Measurements from ENCODE around the gene SLC38A3. TPM values are rescaled to one million over a fixed set of nuclear protein-coding genes. Genes with fewer than 3 reads are reported as not detected.

Gene SLC38A3
- total and polyA plus RNA-seq, 2 experiments from 2014 or later, result 0.28 to 1.3 TPM

DNA sequence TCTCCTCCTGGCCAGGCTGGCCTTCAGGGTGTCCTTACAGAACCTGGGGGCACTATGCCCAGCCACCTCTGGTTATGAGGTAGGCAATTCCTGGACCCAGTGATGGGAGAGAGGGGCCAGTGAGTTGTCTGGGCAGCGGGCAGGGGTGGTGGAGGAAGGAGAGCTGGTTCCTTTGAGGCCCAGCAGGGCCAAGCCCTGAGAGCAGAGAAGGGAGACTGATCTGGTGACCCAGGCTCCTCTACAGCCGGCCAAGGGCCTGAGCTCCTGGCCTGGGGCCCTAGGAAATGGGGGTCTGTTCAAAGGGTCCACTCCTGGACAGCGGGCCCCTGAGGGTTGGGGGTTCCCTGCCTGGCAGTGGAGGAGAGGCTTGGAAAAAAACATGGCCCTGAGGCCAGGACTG, 7.9 kb downstream of the SLC38A3 start:
- Histone ChIP-seq H3F3A (replicated peaks; ENCODE audit: low read depth) (0 out of 2 replicates have a peak, but pooled peaks cover 2% of the 10 kb centered on the region), H3K4me2 (no peak overlapping the region), H3K4me3 (no peak overlapping the region), H3K4me1 (ENCODE audit: insufficient read depth) (no peaks in the 10 kb centered on the region), H3K27me3 (ENCODE audit: insufficient read depth) (no peaks in the 10 kb centered on the region), H3K36me3 (ENCODE audit: insufficient read depth) (no peaks in the 10 kb centered on the region), H3K27ac (ENCODE audit: low read depth) (no peak overlapping the region), H3K79me2 (replicated peaks; ENCODE audit: insufficient read depth) (no peaks in the 10 kb centered on the region), H4K20me1 (replicated peaks; ENCODE audit: insufficient read depth) (no peaks in the 10 kb centered on the region), H3K9me2 (ENCODE audit: insufficient read depth) (no peaks in the 10 kb centered on the region), H2AFZ (no peak overlapping the region)
- Mint-ChIP-seq H3K27me3 (ENCODE audit: insufficient read depth, low read depth, poor library complexity) (peaks cover 12% of the 10 kb centered on the region), H3K36me3 (ENCODE audit: low read depth) (no peaks in the 10 kb centered on the region), H3K4me3 (no peak overlapping the region), H3K27ac (no peak overlapping the region), H3K9me3 (no peaks in the 10 kb centered on the region), H3K4me1 (peaks cover 14% of the 10 kb centered on the region)
- no peak for ATAC-seq
- DNase-seq (ENCODE audit: low spot score), result no peak
- TF ChIP-seq NANOG (IDR thresholded peaks at IDR 0.05; ENCODE audit: borderline replicate concordance), result no peak
- no peak for TF ChIP-seq EZH2 (IDR thresholded peaks at IDR 0.05; ENCODE audit: low read depth, unreplicated experiment)
- TF ChIP-seq, protein P1, sequence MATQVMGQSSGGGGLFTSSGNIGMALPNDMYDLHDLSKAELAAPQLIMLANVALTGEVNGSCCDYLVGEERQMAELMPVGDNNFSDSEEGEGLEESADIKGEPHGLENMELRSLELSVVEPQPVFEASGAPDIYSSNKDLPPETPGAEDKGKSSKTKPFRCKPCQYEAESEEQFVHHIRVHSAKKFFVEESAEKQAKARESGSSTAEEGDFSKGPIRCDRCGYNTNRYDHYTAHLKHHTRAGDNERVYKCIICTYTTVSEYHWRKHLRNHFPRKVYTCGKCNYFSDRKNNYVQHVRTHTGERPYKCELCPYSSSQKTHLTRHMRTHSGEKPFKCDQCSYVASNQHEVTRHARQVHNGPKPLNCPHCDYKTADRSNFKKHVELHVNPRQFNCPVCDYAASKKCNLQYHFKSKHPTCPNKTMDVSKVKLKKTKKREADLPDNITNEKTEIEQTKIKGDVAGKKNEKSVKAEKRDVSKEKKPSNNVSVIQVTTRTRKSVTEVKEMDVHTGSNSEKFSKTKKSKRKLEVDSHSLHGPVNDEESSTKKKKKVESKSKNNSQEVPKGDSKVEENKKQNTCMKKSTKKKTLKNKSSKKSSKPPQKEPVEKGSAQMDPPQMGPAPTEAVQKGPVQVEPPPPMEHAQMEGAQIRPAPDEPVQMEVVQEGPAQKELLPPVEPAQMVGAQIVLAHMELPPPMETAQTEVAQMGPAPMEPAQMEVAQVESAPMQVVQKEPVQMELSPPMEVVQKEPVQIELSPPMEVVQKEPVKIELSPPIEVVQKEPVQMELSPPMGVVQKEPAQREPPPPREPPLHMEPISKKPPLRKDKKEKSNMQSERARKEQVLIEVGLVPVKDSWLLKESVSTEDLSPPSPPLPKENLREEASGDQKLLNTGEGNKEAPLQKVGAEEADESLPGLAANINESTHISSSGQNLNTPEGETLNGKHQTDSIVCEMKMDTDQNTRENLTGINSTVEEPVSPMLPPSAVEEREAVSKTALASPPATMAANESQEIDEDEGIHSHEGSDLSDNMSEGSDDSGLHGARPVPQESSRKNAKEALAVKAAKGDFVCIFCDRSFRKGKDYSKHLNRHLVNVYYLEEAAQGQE (IDR thresholded peaks at IDR 0.05; ENCODE audit: unreplicated experiment), result no peak
- TF ChIP-seq, protein P2, sequence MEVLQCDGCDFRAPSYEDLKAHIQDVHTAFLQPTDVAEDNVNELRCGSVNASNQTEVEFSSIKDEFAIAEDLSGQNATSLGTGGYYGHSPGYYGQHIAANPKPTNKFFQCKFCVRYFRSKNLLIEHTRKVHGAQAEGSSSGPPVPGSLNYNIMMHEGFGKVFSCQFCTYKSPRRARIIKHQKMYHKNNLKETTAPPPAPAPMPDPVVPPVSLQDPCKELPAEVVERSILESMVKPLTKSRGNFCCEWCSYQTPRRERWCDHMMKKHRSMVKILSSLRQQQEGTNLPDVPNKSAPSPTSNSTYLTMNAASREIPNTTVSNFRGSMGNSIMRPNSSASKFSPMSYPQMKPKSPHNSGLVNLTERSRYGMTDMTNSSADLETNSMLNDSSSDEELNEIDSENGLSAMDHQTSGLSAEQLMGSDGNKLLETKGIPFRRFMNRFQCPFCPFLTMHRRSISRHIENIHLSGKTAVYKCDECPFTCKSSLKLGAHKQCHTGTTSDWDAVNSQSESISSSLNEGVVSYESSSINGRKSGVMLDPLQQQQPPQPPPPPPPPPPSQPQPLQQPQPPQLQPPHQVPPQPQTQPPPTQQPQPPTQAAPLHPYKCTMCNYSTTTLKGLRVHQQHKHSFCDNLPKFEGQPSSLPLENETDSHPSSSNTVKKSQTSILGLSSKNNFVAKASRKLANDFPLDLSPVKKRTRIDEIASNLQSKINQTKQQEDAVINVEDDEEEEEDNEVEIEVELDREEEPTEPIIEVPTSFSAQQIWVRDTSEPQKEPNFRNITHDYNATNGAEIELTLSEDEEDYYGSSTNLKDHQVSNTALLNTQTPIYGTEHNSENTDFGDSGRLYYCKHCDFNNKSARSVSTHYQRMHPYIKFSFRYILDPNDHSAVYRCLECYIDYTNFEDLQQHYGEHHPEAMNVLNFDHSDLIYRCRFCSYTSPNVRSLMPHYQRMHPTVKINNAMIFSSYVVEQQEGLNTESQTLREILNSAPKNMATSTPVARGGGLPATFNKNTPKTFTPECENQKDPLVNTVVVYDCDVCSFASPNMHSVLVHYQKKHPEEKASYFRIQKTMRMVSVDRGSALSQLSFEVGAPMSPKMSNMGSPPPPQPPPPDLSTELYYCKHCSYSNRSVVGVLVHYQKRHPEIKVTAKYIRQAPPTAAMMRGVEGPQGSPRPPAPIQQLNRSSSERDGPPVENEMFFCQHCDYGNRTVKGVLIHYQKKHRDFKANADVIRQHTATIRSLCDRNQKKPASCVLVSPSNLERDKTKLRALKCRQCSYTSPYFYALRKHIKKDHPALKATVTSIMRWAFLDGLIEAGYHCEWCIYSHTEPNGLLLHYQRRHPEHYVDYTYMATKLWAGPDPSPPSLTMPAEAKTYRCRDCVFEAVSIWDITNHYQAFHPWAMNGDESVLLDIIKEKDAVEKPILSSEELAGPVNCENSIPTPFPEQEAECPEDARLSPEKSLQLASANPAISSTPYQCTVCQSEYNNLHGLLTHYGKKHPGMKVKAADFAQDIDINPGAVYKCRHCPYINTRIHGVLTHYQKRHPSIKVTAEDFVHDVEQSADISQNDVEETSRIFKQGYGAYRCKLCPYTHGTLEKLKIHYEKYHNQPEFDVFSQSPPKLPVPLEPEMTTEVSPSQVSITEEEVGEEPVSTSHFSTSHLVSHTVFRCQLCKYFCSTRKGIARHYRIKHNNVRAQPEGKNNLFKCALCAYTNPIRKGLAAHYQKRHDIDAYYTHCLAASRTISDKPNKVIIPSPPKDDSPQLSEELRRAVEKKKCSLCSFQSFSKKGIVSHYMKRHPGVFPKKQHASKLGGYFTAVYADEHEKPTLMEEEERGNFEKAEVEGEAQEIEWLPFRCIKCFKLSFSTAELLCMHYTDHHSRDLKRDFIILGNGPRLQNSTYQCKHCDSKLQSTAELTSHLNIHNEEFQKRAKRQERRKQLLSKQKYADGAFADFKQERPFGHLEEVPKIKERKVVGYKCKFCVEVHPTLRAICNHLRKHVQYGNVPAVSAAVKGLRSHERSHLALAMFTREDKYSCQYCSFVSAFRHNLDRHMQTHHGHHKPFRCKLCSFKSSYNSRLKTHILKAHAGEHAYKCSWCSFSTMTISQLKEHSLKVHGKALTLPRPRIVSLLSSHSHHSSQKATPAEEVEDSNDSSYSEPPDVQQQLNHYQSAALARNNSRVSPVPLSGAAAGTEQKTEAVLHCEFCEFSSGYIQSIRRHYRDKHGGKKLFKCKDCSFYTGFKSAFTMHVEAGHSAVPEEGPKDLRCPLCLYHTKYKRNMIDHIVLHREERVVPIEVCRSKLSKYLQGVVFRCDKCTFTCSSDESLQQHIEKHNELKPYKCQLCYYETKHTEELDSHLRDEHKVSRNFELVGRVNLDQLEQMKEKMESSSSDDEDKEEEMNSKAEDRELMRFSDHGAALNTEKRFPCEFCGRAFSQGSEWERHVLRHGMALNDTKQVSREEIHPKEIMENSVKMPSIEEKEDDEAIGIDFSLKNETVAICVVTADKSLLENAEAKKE (CRISPR knock-in tag; IDR thresholded peaks at IDR 0.05), result no peak
- no peak for TF ChIP-seq ZNF331 (CRISPR knock-in tag; IDR thresholded peaks at IDR 0.05; ENCODE audit: low read depth)
- no peak for TF ChIP-seq EZH2phosphoT487 (IDR thresholded peaks at IDR 0.05; ENCODE audit: unreplicated experiment)
- TF ChIP-seq, protein P3, sequence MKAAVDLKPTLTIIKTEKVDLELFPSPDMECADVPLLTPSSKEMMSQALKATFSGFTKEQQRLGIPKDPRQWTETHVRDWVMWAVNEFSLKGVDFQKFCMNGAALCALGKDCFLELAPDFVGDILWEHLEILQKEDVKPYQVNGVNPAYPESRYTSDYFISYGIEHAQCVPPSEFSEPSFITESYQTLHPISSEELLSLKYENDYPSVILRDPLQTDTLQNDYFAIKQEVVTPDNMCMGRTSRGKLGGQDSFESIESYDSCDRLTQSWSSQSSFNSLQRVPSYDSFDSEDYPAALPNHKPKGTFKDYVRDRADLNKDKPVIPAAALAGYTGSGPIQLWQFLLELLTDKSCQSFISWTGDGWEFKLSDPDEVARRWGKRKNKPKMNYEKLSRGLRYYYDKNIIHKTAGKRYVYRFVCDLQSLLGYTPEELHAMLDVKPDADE (IDR thresholded peaks at IDR 0.05), result no peak
- TF ChIP-seq POLR2AphosphoS5 (IDR thresholded peaks at IDR 0.05; ENCODE audit: low read depth), result no peak
- TF ChIP-seq JUNB (IDR thresholded peaks at IDR 0.05; ENCODE audit: unreplicated experiment), result no peak
- no peak for TF ChIP-seq STAT1 (IDR thresholded peaks at IDR 0.05; ENCODE audit: unreplicated experiment)
- no peak for TF ChIP-seq ZNF114 (CRISPR knock-in tag; IDR thresholded peaks at IDR 0.05)
- TF ChIP-seq, protein P4, sequence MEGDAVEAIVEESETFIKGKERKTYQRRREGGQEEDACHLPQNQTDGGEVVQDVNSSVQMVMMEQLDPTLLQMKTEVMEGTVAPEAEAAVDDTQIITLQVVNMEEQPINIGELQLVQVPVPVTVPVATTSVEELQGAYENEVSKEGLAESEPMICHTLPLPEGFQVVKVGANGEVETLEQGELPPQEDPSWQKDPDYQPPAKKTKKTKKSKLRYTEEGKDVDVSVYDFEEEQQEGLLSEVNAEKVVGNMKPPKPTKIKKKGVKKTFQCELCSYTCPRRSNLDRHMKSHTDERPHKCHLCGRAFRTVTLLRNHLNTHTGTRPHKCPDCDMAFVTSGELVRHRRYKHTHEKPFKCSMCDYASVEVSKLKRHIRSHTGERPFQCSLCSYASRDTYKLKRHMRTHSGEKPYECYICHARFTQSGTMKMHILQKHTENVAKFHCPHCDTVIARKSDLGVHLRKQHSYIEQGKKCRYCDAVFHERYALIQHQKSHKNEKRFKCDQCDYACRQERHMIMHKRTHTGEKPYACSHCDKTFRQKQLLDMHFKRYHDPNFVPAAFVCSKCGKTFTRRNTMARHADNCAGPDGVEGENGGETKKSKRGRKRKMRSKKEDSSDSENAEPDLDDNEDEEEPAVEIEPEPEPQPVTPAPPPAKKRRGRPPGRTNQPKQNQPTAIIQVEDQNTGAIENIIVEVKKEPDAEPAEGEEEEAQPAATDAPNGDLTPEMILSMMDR (conservative IDR thresholded peaks at IDR 0.05; ENCODE audit: low read depth in 2 of 2), result no peak
- TF ChIP-seq CREB1 (CRISPR knock-in tag; IDR thresholded peaks at IDR 0.05; ENCODE audit: low read depth), result no peak

Data from GM23338 (cell line).